ENCODE measurements around the gene DDX24. TPM values are rescaled to one million over a fixed set of nuclear protein-coding genes. Genes with fewer than 3 reads are reported as not detected.

Gene DDX24
- total and polyA plus RNA-seq, 9 of the 15 experiments (the other 6 are each of a cell fraction or from before 2014, with no cell fraction given), result 82.4 to 175 (median 122) TPM

- no peak for TF ChIP-seq ZBTB40 (IDR thresholded peaks at IDR 0.05)
- no peak for TF ChIP-seq ZBTB40 (CRISPR knock-in tag; IDR thresholded peaks at IDR 0.05)
- TF ChIP-seq ARID1B (IDR thresholded peaks at IDR 0.05), result no peak
- no peak for TF ChIP-seq PRDM10 (IDR thresholded peaks at IDR 0.05; ENCODE audit: partially characterized antibody)
- no peak for TF ChIP-seq NEUROD1 (IDR thresholded peaks at IDR 0.05; ENCODE audit: borderline replicate concordance, low read depth, low read length, partially characterized antibody)
- TF ChIP-seq NR3C1 (CRISPR knock-in tag; IDR thresholded peaks at IDR 0.05), result no peak
- TF ChIP-seq MED1 (CRISPR knock-in tag; IDR thresholded peaks at IDR 0.05; ENCODE audit: borderline replicate concordance), result no peak
Observed at GRCh38 chr14:94034886-94035285, 46.1 kb downstream of the DDX24 start (continued).
